ENCODE data around the gene DNAJC6. TPM values are rescaled to one million over a fixed set of nuclear protein-coding genes. Genes with fewer than 3 reads are reported as not detected.

Gene DNAJC6
- total RNA-seq, 3 donors from 2014 or later (not counting 1 experiment from before 2014, with no cell fraction given): 0.77 to 1.2 (median 0.89) TPM

- H3K4me1 ChIP-seq (ENCODE audit: control insufficient read depth, insufficient read depth, low read length): peaks cover 13% of the 10 kb centered on the region
- no peak overlapping the region for H3K4me3 ChIP-seq (ENCODE audit: low read length)
- no peaks in the 10 kb centered on the region for H3K9me3 ChIP-seq (ENCODE audit: control insufficient read depth, insufficient read depth, low read length)
- peaks cover 12 to 22% of the 10 kb centered on the region in 2 donors for H3K4me1 Mint-ChIP-seq
- intact Hi-C loops (cut with micrococcal nuclease): no loop called here
- 91% methylated on average over 11 of the region's 12 CpGs for WGBS (ENCODE audit: insufficient coverage)
- TF ChIP-seq CTCF (IDR thresholded peaks at IDR 0.05): no peak
- H3K36me3 ChIP-seq (ENCODE audit: control insufficient read depth, insufficient read depth, low read length): peaks cover 18% of the 10 kb centered on the region
- no peak overlapping the region for H3K27ac Mint-ChIP-seq
- H3K27me3 ChIP-seq (ENCODE audit: control insufficient read depth, insufficient read depth, low read length): no peaks in the 10 kb centered on the region
- DNase-seq (no peak), ATAC-seq (no peak)
- H3K36me3 Mint-ChIP-seq: peaks cover 5% of the 10 kb centered on the region
- H3K9me3 Mint-ChIP-seq: no peaks in the 10 kb centered on the region
- H3K27ac ChIP-seq (ENCODE audit: low read length): no peak overlapping the region
- no peak overlapping the region for H3K4me3 Mint-ChIP-seq
- H3K27me3 Mint-ChIP-seq (ENCODE audit: low read depth in 2 of 2): peaks cover 4 to 8% of the 10 kb centered on the region in 2 donors
Measured at GRCh38 chr1:65422241-65423203, 113.2 kb downstream of the DNAJC6 start.

DNA sequence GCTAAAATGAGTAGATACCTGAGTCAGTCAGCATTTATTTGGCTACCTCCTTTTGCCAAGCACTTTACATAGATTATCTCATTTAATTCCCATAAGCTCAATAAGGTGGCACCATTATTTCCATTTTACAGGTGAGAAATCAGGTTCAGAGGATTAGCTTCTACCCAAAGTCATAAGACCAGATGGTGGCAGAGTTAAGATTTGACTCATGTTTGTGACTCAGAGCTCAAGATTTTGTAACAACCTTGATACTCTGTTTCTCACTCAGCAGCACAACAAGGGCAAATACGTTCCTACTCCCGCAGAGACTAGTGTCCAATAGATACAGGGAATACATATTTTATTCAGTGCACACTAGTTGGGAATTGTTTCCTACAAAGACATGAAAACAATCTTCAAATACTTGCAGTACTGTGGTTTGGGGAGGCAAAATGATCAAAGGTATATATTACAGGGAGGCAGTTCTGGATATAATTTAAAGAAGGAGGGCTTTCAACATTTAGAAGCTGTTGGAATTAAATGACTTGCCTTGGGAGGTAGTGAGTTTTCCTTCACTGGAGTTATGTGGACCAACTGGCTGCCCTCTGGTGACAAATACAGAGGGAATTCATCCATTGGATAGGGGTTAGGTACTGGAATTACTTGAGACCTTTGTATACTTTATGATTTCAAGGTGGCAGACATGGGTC lies 114.7 kb downstream of the DNAJC6 start:
- Histone ChIP-seq H3K4me1 (ENCODE audit: control insufficient read depth, insufficient read depth, low read length) (peaks cover 13% of the 10 kb centered on the region), H3K36me3 (ENCODE audit: control insufficient read depth, insufficient read depth, low read length) (peaks cover 24% of the 10 kb centered on the region), H3K27ac (ENCODE audit: low read length) (no peak overlapping the region), H3K9me3 (ENCODE audit: control insufficient read depth, insufficient read depth, low read length) (no peaks in the 10 kb centered on the region), H3K27me3 (ENCODE audit: control insufficient read depth, insufficient read depth, low read length) (no peaks in the 10 kb centered on the region), H3K4me3 (ENCODE audit: low read length) (no peak overlapping the region)
- ATAC-seq (no peak), DNase-seq (no peak)
- intact Hi-C loops (cut with micrococcal nuclease): no loop called here
- Mint-ChIP-seq H3K9me3 (no peaks in the 10 kb centered on the region), H3K4me1 (peaks cover 12 to 22% of the 10 kb centered on the region in 2 donors), H3K36me3 (peaks cover 5% of the 10 kb centered on the region), H3K27me3 (ENCODE audit: low read depth in 2 of 2) (no peaks in the 10 kb centered on the region), H3K27ac (no peak overlapping the region), H3K4me3 (no peak overlapping the region)
- TF ChIP-seq CTCF (IDR thresholded peaks at IDR 0.05): no peak
- WGBS (ENCODE audit: insufficient coverage): 78% methylated on average over 2 of the region's 2 CpGs

DNA sequence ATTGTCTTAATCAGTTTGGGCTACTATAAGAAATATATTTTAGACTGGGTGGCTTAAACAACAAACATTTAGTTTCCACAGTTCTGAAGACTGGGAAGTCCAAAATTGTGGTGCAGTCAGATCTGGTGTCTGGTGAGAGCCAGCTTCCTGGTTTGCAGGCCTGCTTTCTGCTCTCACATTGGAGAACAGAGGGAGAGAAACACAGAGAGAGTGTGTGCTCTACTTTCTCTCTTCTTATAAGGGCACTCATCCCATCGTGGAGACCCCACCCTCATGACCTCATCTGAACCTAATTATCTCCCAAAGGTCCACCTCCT lies 115.2 kb downstream of the DNAJC6 start:
- Histone ChIP-seq H3K36me3 (ENCODE audit: control insufficient read depth, insufficient read depth, low read length) (peaks cover 27% of the 10 kb centered on the region), H3K4me1 (ENCODE audit: control insufficient read depth, insufficient read depth, low read length) (peaks cover 11% of the 10 kb centered on the region), H3K9me3 (ENCODE audit: control insufficient read depth, insufficient read depth, low read length) (no peaks in the 10 kb centered on the region), H3K27me3 (ENCODE audit: control insufficient read depth, insufficient read depth, low read length) (no peaks in the 10 kb centered on the region), H3K4me3 (ENCODE audit: low read length) (no peak overlapping the region), H3K27ac (ENCODE audit: low read length) (no peak overlapping the region)
- peaks cover 11 to 21% of the 10 kb centered on the region in 2 donors for H3K4me1 Mint-ChIP-seq
- WGBS (ENCODE audit: insufficient coverage): 82% methylated on average over 1 of the region's 1 CpG
- peaks cover 5% of the 10 kb centered on the region for H3K36me3 Mint-ChIP-seq
- intact Hi-C loops (cut with micrococcal nuclease): no loop called here
- TF ChIP-seq CTCF (IDR thresholded peaks at IDR 0.05): no peak
- DNase-seq (no peak), ATAC-seq (no peak)
- no peak overlapping the region for H3K27ac Mint-ChIP-seq
- no peaks in the 10 kb centered on the region for H3K27me3 Mint-ChIP-seq (ENCODE audit: low read depth in 2 of 2)
- no peaks in the 10 kb centered on the region for H3K9me3 Mint-ChIP-seq
- H3K4me3 Mint-ChIP-seq: no peak overlapping the region

All from natural killer cell (primary cell).